Urinary bladder (tissue), 4 donors: ENCODE results near the gene EDIL3. TPM values are rescaled to one million over a fixed set of nuclear protein-coding genes. Genes with fewer than 3 reads are reported as not detected.
"Not testable (repeated sequence)": the region's sequence is repeated elsewhere in the genome, so short reads cannot be mapped to it uniquely, and the experiment has no call there.

Experiments used
- DNase-seq: peaks from one replicate; pipeline ENCODE4 v3.0.0-alpha.2; 2015; ENCODE audit errors: extremely low spot score
- H3K27ac ChIP-seq: one replicate; pipeline ENCODE4 v1.5.1; 2013; ENCODE audit warnings: low read depth, mild to moderate bottlenecking, moderate library complexity
- H3K36me3 ChIP-seq: one replicate; pipeline ENCODE4 v1.6.1; 2013; ENCODE audit warnings: mild to moderate bottlenecking, moderate library complexity; ENCODE audit not compliant: insufficient read depth
- H3K4me1 ChIP-seq: one replicate; pipeline ENCODE4 v1.6.1; 2013; ENCODE audit warnings: mild to moderate bottlenecking, moderate library complexity; ENCODE audit not compliant: insufficient read depth
- H3K4me3 ChIP-seq: one replicate; pipeline ENCODE4 v1.5.1; 2013; ENCODE audit warnings: low read depth, low read length
- WGBS: extraction: QIAGEN DNeasy Blood & Tissue Kit; methylation state at CpG from one replicate; pipeline ENCODE4 v1.1.7; 2013; 5-methylcytosine and 5-hydroxymethylcytosine counted together
- polyA plus RNA-seq: library from polyadenylated mRNA; stranded (reverse); fragments of 200-250 nt; gene quantifications from one replicate; pipeline ENCODE4 v1.2.3, GENCODE V29; 2013
- total RNA-seq: library from RNA; depleted of rRNA; stranded (reverse); fragments of >200 nt; gene quantifications from one replicate; pipeline ENCODE4 v1.2.3, GENCODE V29; 2014
- donor health status: healthy with polysubstance abuse.
- donor health status: healthy.

Gene EDIL3
- total and polyA plus RNA-seq, 2 donors = 19.2 to 45.5 TPM

DNA sequence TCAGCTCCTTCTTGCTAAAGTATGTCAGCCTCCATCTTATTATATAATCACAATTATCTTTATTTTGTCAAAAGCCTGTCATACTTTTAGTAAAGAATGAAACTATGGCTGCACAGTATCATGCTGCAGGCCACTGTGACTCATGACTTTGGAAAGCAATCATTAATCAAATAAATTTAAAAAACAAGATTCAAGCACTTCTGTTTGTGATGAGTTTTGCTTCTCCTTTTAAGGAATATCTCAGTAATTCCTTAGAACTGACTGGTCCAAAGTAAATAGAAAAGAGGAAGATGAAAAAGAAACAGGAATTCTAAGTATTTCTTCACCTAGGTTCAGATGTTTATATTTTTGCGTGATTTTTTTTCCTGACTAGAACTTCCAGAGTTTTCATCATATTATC is 83.1 kb downstream of the EDIL3 start:
- no peak overlapping the region for H3K4me3 ChIP-seq
- DNase-seq = no peak
- H3K36me3 ChIP-seq = no peaks in the 10 kb centered on the region
- H3K4me1 ChIP-seq = no peaks in the 10 kb centered on the region
- no peak overlapping the region for H3K27ac ChIP-seq
- 71% methylated on average over 1 of the region's 1 CpG for WGBS

GRCh38 chr5:84299959-84300358 is 84.7 kb downstream of the EDIL3 start:
- H3K4me3 ChIP-seq = no peak overlapping the region
- H3K4me1 ChIP-seq = no peaks in the 10 kb centered on the region
- H3K27ac ChIP-seq = no peak overlapping the region
- no peaks in the 10 kb centered on the region for H3K36me3 ChIP-seq
- DNase-seq = no peak
- WGBS = 22% methylated on average over 1 of the region's 1 CpG

DNA sequence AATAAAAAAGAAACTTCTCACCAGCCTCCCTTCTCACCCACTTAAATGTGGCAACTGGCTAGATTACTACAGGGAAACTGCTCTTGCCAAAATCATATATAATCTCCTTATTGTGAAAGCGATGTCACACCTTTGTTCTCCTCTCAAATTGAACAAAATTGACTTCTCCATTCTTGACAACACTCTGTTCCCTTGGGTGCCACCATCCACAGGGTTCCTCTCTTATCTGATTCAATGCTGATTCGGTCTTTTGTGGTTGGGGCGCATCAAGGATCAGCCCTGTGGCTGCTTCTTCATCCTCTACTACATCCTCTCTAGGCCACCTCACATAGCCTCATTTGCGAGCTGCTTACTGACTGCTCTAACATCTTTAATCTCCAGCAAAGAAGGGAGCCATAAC is 86.1 kb downstream of the EDIL3 start:
- no peak overlapping the region for H3K27ac ChIP-seq
- no peak overlapping the region for H3K4me3 ChIP-seq
- no peak for DNase-seq
- no peaks in the 10 kb centered on the region for H3K4me1 ChIP-seq
- H3K36me3 ChIP-seq = no peaks in the 10 kb centered on the region
- WGBS = 90% methylated on average over 4 of the region's 4 CpGs

GRCh38 chr5:84297641-84298040 is 87.0 kb downstream of the EDIL3 start:
- H3K4me3 ChIP-seq, DNase-seq, H3K4me1 ChIP-seq, H3K36me3 ChIP-seq, H3K27ac ChIP-seq: not testable (repeated sequence)
- 50% methylated on average over 4 of the region's 4 CpGs for WGBS

DNA sequence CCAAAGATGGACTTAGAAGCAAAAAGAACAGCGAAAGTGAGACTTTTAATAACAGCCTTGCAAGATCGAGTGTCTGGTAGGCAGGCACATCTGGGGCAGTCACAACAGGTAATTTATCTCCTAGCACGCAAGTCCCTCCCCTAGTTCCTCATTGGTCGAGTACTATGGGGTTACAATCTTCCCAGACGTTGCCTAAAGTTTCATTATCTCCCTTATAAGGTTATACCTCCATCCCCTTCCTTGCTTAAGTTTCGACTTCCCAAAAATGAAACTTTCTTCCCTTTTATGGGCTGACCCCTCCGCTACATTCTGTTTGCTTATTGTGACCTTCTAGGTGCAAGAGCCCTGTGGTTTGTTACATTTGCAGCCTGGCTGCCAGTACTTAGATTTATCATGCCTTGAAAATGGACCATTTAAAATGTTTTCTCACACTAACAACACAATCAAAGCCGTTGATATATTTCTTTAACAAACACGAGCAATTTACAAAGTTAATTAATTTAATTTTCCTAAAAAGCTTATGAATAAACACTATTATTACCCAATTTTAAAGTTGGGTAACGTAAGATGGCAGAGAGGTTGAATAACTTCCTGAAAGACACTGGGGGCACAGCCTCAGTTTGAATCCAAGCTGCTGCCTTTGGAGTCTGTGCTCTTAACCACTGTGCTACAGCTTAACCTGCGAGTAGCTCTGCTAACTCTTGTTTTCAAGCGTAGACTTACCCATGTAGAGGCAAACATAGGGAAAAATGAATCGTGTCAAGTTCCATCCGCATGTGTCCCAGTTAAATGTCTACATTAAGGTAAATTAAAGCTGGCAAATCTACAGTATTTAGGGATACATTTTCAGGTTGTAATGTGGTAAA is 91.7 kb downstream of the EDIL3 start:
- H3K4me3 ChIP-seq = no peak overlapping the region
- no peak for DNase-seq
- H3K27ac ChIP-seq = no peak overlapping the region
- no peaks in the 10 kb centered on the region for H3K4me1 ChIP-seq
- H3K36me3 ChIP-seq = no peaks in the 10 kb centered on the region
- WGBS = 80% methylated on average over 14 of the region's 14 CpGs

DNA sequence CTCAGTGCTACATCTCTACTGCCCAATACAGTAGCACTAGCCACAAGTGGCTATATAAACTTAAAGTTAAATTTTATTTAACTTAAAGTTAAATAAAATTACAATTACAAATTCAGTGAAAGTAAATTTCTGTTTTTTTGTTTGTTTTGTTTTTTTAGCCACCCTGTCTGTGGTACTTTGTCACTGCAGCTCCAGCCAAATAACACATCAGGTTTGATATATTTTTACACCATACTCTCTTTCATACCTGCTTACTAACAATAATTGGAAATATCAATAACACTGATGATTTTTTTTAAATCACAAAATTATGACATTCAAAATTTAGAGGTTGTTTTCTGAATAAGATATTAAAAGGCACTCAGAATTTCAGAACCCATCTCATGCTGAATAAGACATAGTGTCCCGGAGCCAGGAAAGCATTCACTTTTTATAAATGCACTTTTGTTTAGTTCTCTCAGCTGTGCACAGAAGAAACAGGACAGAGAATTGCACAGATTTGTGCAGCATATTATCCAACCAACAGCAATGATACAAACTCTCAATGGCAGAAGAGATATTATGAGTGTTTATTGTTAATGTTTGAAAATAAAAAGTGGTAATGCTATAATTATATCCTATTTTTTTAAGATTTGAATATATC is 92.6 kb downstream of the EDIL3 start:
- Histone ChIP-seq H3K27ac (no peak overlapping the region), H3K4me3 (no peak overlapping the region), H3K4me1 (no peaks in the 10 kb centered on the region), H3K36me3 (no peaks in the 10 kb centered on the region)
- WGBS = 81% methylated on average over 1 of the region's 1 CpG
- no peak for DNase-seq

GRCh38 chr5:84290673-84291072 is 94.0 kb downstream of the EDIL3 start:
- H3K4me3 ChIP-seq = no peak overlapping the region
- WGBS = 78% methylated on average over 2 of the region's 2 CpGs
- DNase-seq = no peak
- H3K4me1 ChIP-seq = no peaks in the 10 kb centered on the region
- no peaks in the 10 kb centered on the region for H3K36me3 ChIP-seq
- no peak overlapping the region for H3K27ac ChIP-seq

DNA sequence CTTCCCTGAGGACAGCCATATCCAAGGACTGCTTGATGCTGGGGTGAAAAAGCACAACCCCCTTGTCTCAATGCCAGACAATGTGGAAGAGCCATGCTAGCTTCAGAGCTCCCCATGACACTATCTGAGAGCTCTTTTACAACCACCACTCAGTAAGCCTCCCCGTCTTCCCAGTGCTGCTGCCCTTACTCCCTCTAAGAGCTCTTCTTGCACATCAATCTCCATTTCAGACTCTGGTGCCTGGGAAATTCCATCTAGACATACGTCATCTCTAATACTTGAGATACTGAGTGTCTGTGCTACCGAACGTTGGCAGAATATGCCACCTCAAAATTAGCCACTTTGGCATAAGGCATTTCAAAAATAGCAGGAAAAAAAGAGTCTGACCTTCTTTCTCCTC is 94.5 kb downstream of the EDIL3 start:
- no peaks in the 10 kb centered on the region for H3K4me1 ChIP-seq
- no peak overlapping the region for H3K27ac ChIP-seq
- H3K4me3 ChIP-seq = no peak overlapping the region
- H3K36me3 ChIP-seq = no peaks in the 10 kb centered on the region
- WGBS = 71% methylated on average over 4 of the region's 4 CpGs
- no peak for DNase-seq

DNA sequence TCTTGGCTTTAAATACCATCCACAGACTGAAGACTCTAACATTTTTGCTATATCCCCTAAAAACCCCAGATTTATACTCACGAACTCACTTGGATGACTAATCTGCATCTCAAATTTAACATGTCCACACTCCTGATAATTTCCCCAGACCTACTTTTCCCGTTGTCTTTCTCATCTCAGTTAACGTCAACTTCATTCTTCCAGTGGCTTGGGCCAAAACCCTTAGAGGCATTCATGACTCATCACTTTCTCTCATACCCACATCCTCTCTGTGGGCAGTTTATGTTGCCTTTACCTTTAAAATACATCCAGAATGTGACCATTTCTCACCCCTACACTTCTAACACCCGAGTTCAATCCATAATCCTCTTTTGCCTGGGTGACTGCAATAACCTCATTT is 96.7 kb downstream of the EDIL3 start:
- no peaks in the 10 kb centered on the region for H3K4me1 ChIP-seq
- no peak for DNase-seq
- H3K4me3 ChIP-seq = no peak overlapping the region
- H3K27ac ChIP-seq = no peak overlapping the region
- H3K36me3 ChIP-seq = no peaks in the 10 kb centered on the region
- 74% methylated on average over 4 of the region's 4 CpGs for WGBS

DNA sequence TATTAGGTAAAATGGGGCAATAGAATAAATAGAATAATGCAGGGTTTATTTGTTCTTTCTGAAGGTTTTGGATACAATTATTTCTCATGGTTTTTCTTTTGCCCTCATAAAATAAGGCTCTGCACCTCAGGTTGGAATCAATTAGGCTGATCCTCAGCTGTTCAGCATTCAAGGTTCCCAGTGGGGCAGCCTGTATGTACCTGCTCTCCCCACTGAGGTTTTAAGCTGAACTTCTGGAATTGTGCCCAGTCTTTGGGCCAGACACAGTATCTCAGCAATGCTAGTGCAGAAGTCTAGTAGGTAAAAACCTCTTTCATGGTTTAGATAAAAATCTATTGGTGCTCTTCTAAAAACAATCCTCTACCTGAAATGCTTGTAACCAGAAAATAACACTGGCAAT is 98.0 kb downstream of the EDIL3 start:
- DNase-seq = no peak
- no peak overlapping the region for H3K27ac ChIP-seq
- no peaks in the 10 kb centered on the region for H3K4me1 ChIP-seq
- H3K36me3 ChIP-seq = no peaks in the 10 kb centered on the region
- no peak overlapping the region for H3K4me3 ChIP-seq

DNA sequence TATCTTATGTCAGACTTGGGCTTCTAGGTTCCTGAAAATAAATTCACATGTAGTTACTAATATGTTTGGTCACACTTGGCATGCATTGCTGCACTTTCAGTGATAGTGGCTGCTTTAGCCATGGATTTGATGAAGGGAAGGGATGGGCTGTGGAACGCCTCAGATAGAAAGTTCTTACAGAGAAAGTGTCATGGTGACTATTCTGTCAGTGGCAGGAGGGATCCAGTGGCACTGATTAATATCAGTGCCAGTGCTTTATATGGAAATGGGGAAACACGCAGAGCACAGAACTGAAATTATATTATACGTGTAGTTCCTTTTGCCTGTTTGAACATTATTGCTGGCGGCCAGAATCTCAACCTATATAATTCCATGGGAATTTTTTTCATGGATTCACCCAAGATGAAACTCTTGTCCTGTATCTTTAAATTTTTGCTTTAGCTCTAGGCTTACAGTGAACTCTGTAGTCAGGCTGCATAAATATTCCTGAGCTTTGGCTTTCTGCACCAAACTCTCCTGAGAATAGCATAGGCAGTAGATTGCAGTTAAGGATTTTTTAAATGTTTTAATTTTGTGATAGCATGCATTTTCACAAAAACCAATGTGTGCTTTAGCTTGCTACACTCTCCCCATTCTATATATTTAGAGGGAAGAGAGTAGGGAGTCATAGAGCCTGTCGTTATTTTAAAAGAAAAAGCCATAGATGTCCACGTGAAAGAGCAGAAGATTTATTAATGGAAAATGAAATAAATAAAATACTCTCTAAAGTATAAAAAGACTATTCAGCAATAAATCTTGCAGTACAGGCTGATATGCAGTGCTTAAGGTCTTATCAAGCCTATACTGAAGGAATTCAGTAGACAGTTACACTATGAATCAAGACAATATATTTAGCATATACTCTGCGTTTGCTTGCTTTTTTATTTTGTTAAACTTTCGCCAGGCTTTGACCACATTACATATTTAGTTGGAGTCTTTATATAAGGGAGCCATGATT is 98.7 kb downstream of the EDIL3 start:
- H3K27ac ChIP-seq = no peak overlapping the region
- no peak for DNase-seq
- no peak overlapping the region for H3K4me3 ChIP-seq
- 50% methylated on average over 8 of the region's 8 CpGs for WGBS
- no peaks in the 10 kb centered on the region for H3K4me1 ChIP-seq
- H3K36me3 ChIP-seq = no peaks in the 10 kb centered on the region

GRCh38 chr5:84281383-84281782 is 103.3 kb downstream of the EDIL3 start:
- no peaks in the 10 kb centered on the region for H3K36me3 ChIP-seq
- H3K4me1 ChIP-seq = no peaks in the 10 kb centered on the region
- no peak overlapping the region for H3K27ac ChIP-seq
- DNase-seq = no peak
- no peak overlapping the region for H3K4me3 ChIP-seq

GRCh38 chr5:84279234-84279633 is 105.4 kb downstream of the EDIL3 start:
- no peaks in the 10 kb centered on the region for H3K36me3 ChIP-seq
- no peak for DNase-seq
- H3K4me3 ChIP-seq = no peak overlapping the region
- H3K4me1 ChIP-seq = no peaks in the 10 kb centered on the region
- H3K27ac ChIP-seq = no peak overlapping the region
